ENCODE data around the gene CYP46A1. TPM values are rescaled to one million over a fixed set of nuclear protein-coding genes. Genes with fewer than 3 reads are reported as not detected.

The CYP46A1 gene
- polyA plus RNA-seq, 2 of the 4 experiments (the other 2 are of a cell fraction), result 0.06 to 0.13 TPM

DNA sequence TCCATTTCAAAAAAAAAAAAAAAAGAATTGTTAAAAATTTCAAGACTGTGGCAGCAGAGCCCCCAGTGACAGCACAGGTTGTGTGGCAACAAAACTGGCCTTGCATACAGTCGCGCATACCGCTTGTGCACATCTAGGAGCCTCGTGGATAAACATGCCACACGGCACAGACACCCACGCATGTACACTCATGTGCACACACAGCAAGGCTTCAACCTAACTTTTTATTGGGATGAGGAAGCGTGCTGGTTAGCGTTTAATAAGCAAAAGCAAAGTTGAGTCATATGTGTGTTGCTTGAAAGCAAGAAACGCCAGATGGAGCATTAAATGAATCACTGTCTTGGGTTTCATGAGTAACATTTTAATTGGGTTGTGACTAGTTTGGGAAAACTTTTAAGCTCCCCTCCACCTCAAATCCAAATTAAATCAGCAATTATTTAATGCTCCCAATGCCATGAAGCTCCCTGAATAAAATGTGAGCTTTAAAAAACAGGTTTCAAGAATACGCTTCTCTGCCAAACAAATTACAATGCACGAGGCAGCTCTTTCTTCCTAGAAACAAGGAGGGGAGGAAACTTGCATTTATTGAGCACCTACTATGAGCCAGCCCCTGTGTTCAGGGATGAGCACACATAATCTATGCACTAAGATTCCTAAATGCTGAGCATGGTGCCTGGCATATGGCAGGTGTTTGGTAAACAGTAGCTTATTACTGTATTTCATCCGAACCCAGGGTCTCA is 73.4 kb downstream of the CYP46A1 start:
- Histone ChIP-seq H3K4me1 (peaks cover 72% of the 10 kb centered on the region), H3K4me3 (no peak overlapping the region), H3K27ac (peak overlapping the region; percentile 83 to 92), H3K9me3 (no peaks in the 10 kb centered on the region), H3K4me2 (peak overlapping the region; percentile 65)
- POLR2A ChIA-PET, result no interaction called here
- CTCF ChIA-PET, result interaction anchor here (0.8 to 20.7 kb wide), 9 partner anchors 12 to 436 kb away, joined by 3 to 263 read pairs (median 5); partner anchors contain the start of gene EML1
- 33% methylated on average over 12 of the region's 12 CpGs for WGBS (ENCODE audit: missing lambda C conversion rate)
- FAIRE-seq, result no peak
- peak; percentile 66 to 82 for DNase-seq (ENCODE audit: low read depth in 1 of 2, low spot score in 1 of 2)
- peak; percentile 14 to 23; a peak in 4 of 6 replicates for ATAC-seq
- TF ChIP-seq SMC3 (IDR thresholded peaks at IDR 0.05), result no peak
- TF ChIP-seq MAZ (IDR thresholded peaks at IDR 0.05; ENCODE audit: borderline replicate concordance, low read depth, low read length), result no peak
- TF ChIP-seq HMGXB4 (CRISPR knock-in tag; IDR thresholded peaks at IDR 0.05; ENCODE audit: borderline replicate concordance), result no peak
- peak; percentile 43 for TF ChIP-seq MAFK (IDR thresholded peaks at IDR 0.05; ENCODE audit: partially characterized antibody)
- no peak for TF ChIP-seq HOXB5 (CRISPR knock-in tag; IDR thresholded peaks at IDR 0.05)
- no peak for TF ChIP-seq POLR2A (IDR thresholded peaks at IDR 0.05; ENCODE audit: low read length)
- TF ChIP-seq CEBPB (IDR thresholded peaks at IDR 0.05), result peak in 1 of 2 experiments; percentile 13; a peak in 1 of 4 replicates
- peak; percentile 90 for TF ChIP-seq MAX (IDR thresholded peaks at IDR 0.05)
- TF ChIP-seq ZNF302 (CRISPR knock-in tag; IDR thresholded peaks at IDR 0.05), result no peak
- 0 out of 3 replicates have a peak, but pooled peaks have one; percentile 17 for TF ChIP-seq BCL3 (IDR thresholded peaks at IDR 0.05)
- TF ChIP-seq RARB (CRISPR knock-in tag; IDR thresholded peaks at IDR 0.05), result no peak
- TF ChIP-seq ATOH8 (CRISPR knock-in tag; IDR thresholded peaks at IDR 0.05; ENCODE audit: low read depth), result no peak; the same call in 1 of the 2 replicates
- TF ChIP-seq HES2 (IDR thresholded peaks at IDR 0.05), result no peak
- no peak for TF ChIP-seq ZSCAN20 (CRISPR knock-in tag; IDR thresholded peaks at IDR 0.05)
- TF ChIP-seq EHMT2 (IDR thresholded peaks at IDR 0.05; ENCODE audit: low read depth), result no peak
- TF ChIP-seq TP53 (CRISPR knock-in tag; IDR thresholded peaks at IDR 0.05), result no peak
- no peak for TF ChIP-seq NPAS2 (CRISPR knock-in tag; IDR thresholded peaks at IDR 0.05; ENCODE audit: borderline replicate concordance)
- peak; percentile 48; the same call in 1 of the 2 replicates for TF ChIP-seq GATA3 (IDR thresholded peaks at IDR 0.05; ENCODE audit: borderline replicate concordance)
- no peak for TF ChIP-seq KDM5A (IDR thresholded peaks at IDR 0.05)
- TF ChIP-seq EP300 (IDR thresholded peaks at IDR 0.05), result peak; percentile 61 to 69; a peak in 2 of 5 replicates
- no peak for TF ChIP-seq POLR2AphosphoS2 (conservative IDR thresholded peaks at IDR 0.05; ENCODE audit: low read length)
- TF ChIP-seq HDAC2 (IDR thresholded peaks at IDR 0.05), result no peak
- no peak for TF ChIP-seq NFE2L2 (conservative IDR thresholded peaks at IDR 0.05; ENCODE audit: low read length)
- peak; percentile 38 to 48; a peak in 2 of 5 replicates for TF ChIP-seq JUN (IDR thresholded peaks at IDR 0.05)
- TF ChIP-seq USF2 (IDR thresholded peaks at IDR 0.05), result no peak
- TF ChIP-seq, protein P1, sequence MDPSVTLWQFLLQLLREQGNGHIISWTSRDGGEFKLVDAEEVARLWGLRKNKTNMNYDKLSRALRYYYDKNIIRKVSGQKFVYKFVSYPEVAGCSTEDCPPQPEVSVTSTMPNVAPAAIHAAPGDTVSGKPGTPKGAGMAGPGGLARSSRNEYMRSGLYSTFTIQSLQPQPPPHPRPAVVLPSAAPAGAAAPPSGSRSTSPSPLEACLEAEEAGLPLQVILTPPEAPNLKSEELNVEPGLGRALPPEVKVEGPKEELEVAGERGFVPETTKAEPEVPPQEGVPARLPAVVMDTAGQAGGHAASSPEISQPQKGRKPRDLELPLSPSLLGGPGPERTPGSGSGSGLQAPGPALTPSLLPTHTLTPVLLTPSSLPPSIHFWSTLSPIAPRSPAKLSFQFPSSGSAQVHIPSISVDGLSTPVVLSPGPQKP (IDR thresholded peaks at IDR 0.05; ENCODE audit: low read depth, low read length), result no peak
- TF ChIP-seq, protein P2, sequence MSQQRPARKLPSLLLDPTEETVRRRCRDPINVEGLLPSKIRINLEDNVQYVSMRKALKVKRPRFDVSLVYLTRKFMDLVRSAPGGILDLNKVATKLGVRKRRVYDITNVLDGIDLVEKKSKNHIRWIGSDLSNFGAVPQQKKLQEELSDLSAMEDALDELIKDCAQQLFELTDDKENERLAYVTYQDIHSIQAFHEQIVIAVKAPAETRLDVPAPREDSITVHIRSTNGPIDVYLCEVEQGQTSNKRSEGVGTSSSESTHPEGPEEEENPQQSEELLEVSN (IDR thresholded peaks at IDR 0.05; ENCODE audit: borderline replicate concordance, low read depth), result peak; percentile 64; the same call in 1 of the 2 replicates
- TF ChIP-seq CHD4 (IDR thresholded peaks at IDR 0.05; ENCODE audit: borderline replicate concordance), result no peak
- 0 out of 2 replicates have a peak, but pooled peaks have one; percentile 69 for TF ChIP-seq MYC (IDR thresholded peaks at IDR 0.05; ENCODE audit: borderline replicate concordance, low read length)
- TF ChIP-seq CHD2 (IDR thresholded peaks at IDR 0.05; ENCODE audit: low read length, partially characterized antibody), result no peak
- no peak for TF ChIP-seq CBX2 (IDR thresholded peaks at IDR 0.05; ENCODE audit: borderline replicate concordance, low read depth)
- TF ChIP-seq SREBF2 (IDR thresholded peaks at IDR 0.05), result no peak
- TF ChIP-seq TFCP2L1 (CRISPR knock-in tag; IDR thresholded peaks at IDR 0.05), result no peak
- TF ChIP-seq ZC3H11A (IDR thresholded peaks at IDR 0.05), result no peak
- TF ChIP-seq HOXA7 (CRISPR knock-in tag; IDR thresholded peaks at IDR 0.05), result no peak
